Measurements from ENCODE around the gene SCUBE3. TPM values are rescaled to one million over a fixed set of nuclear protein-coding genes. Genes with fewer than 3 reads are reported as not detected.

SCUBE3 gene
- total and polyA plus RNA-seq, 2 experiments from 2014 or later: 0.39 to 1.1 TPM

GRCh38 chr6:35218456-35218855 is 4.7 kb downstream of the SCUBE3 start (continued):
- TF ChIP-seq ETS1 (IDR thresholded peaks at IDR 0.05): no peak

GRCh38 chr6:35219683-35220326 is 6.0 kb downstream of the SCUBE3 start:
- peaks cover 44% of the 10 kb centered on the region for H3K4me1 Mint-ChIP-seq
- no peaks in the 10 kb centered on the region; the same call in 1 of the 2 replicates for H3K79me2 ChIP-seq (replicated peaks; ENCODE audit: insufficient read depth)
- no peak for TF ChIP-seq JUNB (IDR thresholded peaks at IDR 0.05; ENCODE audit: unreplicated experiment)
- TF ChIP-seq CTCF (conservative IDR thresholded peaks at IDR 0.05; ENCODE audit: low read depth in 2 of 2): no peak
- TF ChIP-seq ZNF114 (CRISPR knock-in tag; IDR thresholded peaks at IDR 0.05): no peak
- TF ChIP-seq ETS1 (IDR thresholded peaks at IDR 0.05): no peak
- no peak for TF ChIP-seq EZH2phosphoT487 (IDR thresholded peaks at IDR 0.05; ENCODE audit: unreplicated experiment)
- no peak for TF ChIP-seq STAT1 (IDR thresholded peaks at IDR 0.05; ENCODE audit: unreplicated experiment)
- no peak for TF ChIP-seq ZNF462 (CRISPR knock-in tag; IDR thresholded peaks at IDR 0.05)
- TF ChIP-seq EZH2 (IDR thresholded peaks at IDR 0.05; ENCODE audit: low read depth, unreplicated experiment): no peak
- TF ChIP-seq CREB1 (CRISPR knock-in tag; IDR thresholded peaks at IDR 0.05; ENCODE audit: low read depth): no peak
- no peak for TF ChIP-seq REST (IDR thresholded peaks at IDR 0.05; ENCODE audit: unreplicated experiment)

More at GRCh38 chr6:35219683-35220326, 6.0 kb downstream of the SCUBE3 start:
- H3K27ac Mint-ChIP-seq: no peak overlapping the region
- Histone ChIP-seq H3K36me3 (ENCODE audit: insufficient read depth) (no peaks in the 10 kb centered on the region), H3K27ac (ENCODE audit: low read depth) (no peak overlapping the region), H3K4me3 (no peak overlapping the region), H2AFZ (no peak overlapping the region), H3K27me3 (ENCODE audit: insufficient read depth) (peaks cover 88% of the 10 kb centered on the region), H3F3A (replicated peaks; ENCODE audit: low read depth) (0 out of 2 replicates have a peak, but pooled peaks cover 5% of the 10 kb centered on the region), H3K9me2 (ENCODE audit: insufficient read depth) (no peaks in the 10 kb centered on the region), H3K4me1 (ENCODE audit: insufficient read depth) (peaks cover 32% of the 10 kb centered on the region), H4K20me1 (replicated peaks; ENCODE audit: insufficient read depth) (peaks cover 20% of the 10 kb centered on the region), H3K4me2 (no peak overlapping the region)
- H3K9me3 Mint-ChIP-seq: no peaks in the 10 kb centered on the region
- H3K4me3 Mint-ChIP-seq: no peak overlapping the region
- H3K36me3 Mint-ChIP-seq (ENCODE audit: low read depth): no peaks in the 10 kb centered on the region
- ATAC-seq (no peak), DNase-seq (ENCODE audit: low spot score) (no peak)
- H3K27me3 Mint-ChIP-seq (ENCODE audit: insufficient read depth, low read depth, poor library complexity): peaks cover 30% of the 10 kb centered on the region

All from GM23338 (cell line).